ENCODE results near the gene SESTD1.

The SESTD1 gene

GRCh38 chr2:179140571-179140970 is 124.1 kb downstream of the SESTD1 start:
- no peak for TF ChIP-seq GATA2 (IDR thresholded peaks at IDR 0.05; ENCODE audit: low read depth, low read length)
- TF ChIP-seq GATA3 (IDR thresholded peaks at IDR 0.05; ENCODE audit: low read depth, low read length), result no peak

GRCh38 chr2:179139506-179139905 is 125.1 kb downstream of the SESTD1 start:
- no peak for TF ChIP-seq GATA3 (IDR thresholded peaks at IDR 0.05; ENCODE audit: low read depth, low read length)
- TF ChIP-seq GATA2 (IDR thresholded peaks at IDR 0.05; ENCODE audit: low read depth, low read length), result no peak

GRCh38 chr2:179137200-179137759 is 127.4 kb downstream of the SESTD1 start:
- TF ChIP-seq GATA3 (IDR thresholded peaks at IDR 0.05; ENCODE audit: low read depth, low read length), result no peak
- TF ChIP-seq GATA2 (IDR thresholded peaks at IDR 0.05; ENCODE audit: low read depth, low read length), result no peak

GRCh38 chr2:179133016-179133415 is 131.6 kb downstream of the SESTD1 start:
- TF ChIP-seq GATA2 (IDR thresholded peaks at IDR 0.05; ENCODE audit: low read depth, low read length) (no peak), GATA3 (IDR thresholded peaks at IDR 0.05; ENCODE audit: low read depth, low read length) (no peak)

GRCh38 chr2:179132076-179132475 is 132.6 kb downstream of the SESTD1 start:
- TF ChIP-seq GATA2 (IDR thresholded peaks at IDR 0.05; ENCODE audit: low read depth, low read length) (no peak), GATA3 (IDR thresholded peaks at IDR 0.05; ENCODE audit: low read depth, low read length) (no peak)

GRCh38 chr2:179130560-179130959 is 134.1 kb downstream of the SESTD1 start:
- TF ChIP-seq GATA3 (IDR thresholded peaks at IDR 0.05; ENCODE audit: low read depth, low read length) (no peak), GATA2 (IDR thresholded peaks at IDR 0.05; ENCODE audit: low read depth, low read length) (no peak)

GRCh38 chr2:179129574-179130238 is 134.9 kb downstream of the SESTD1 start:
- no peak for TF ChIP-seq GATA2 (IDR thresholded peaks at IDR 0.05; ENCODE audit: low read depth, low read length)
- TF ChIP-seq GATA3 (IDR thresholded peaks at IDR 0.05; ENCODE audit: low read depth, low read length), result no peak

GRCh38 chr2:179125404-179125803 is 139.2 kb downstream of the SESTD1 start:
- no peak for TF ChIP-seq GATA3 (IDR thresholded peaks at IDR 0.05; ENCODE audit: low read depth, low read length)
- no peak for TF ChIP-seq GATA2 (IDR thresholded peaks at IDR 0.05; ENCODE audit: low read depth, low read length)

GRCh38 chr2:179124282-179124681 is 140.3 kb downstream of the SESTD1 start:
- no peak for TF ChIP-seq GATA3 (IDR thresholded peaks at IDR 0.05; ENCODE audit: low read depth, low read length)
- no peak for TF ChIP-seq GATA2 (IDR thresholded peaks at IDR 0.05; ENCODE audit: low read depth, low read length)

GRCh38 chr2:179123272-179123662 is 141.4 kb downstream of the SESTD1 start:
- TF ChIP-seq GATA3 (IDR thresholded peaks at IDR 0.05; ENCODE audit: low read depth, low read length) (no peak), GATA2 (IDR thresholded peaks at IDR 0.05; ENCODE audit: low read depth, low read length) (no peak)

GRCh38 chr2:179107737-179108136 is 156.9 kb downstream of the SESTD1 start:
- TF ChIP-seq GATA3 (IDR thresholded peaks at IDR 0.05; ENCODE audit: low read depth, low read length), result no peak
- no peak for TF ChIP-seq GATA2 (IDR thresholded peaks at IDR 0.05; ENCODE audit: low read depth, low read length)

- no peak for TF ChIP-seq GATA3 (IDR thresholded peaks at IDR 0.05; ENCODE audit: low read depth, low read length)
- no peak for TF ChIP-seq GATA2 (IDR thresholded peaks at IDR 0.05; ENCODE audit: low read depth, low read length)
Observed at GRCh38 chr2:179106676-179107428, 157.8 kb downstream of the SESTD1 start.

GRCh38 chr2:179106342-179106675 is 158.3 kb downstream of the SESTD1 start:
- no peak for TF ChIP-seq GATA3 (IDR thresholded peaks at IDR 0.05; ENCODE audit: low read depth, low read length)
- no peak for TF ChIP-seq GATA2 (IDR thresholded peaks at IDR 0.05; ENCODE audit: low read depth, low read length)

- no peak for TF ChIP-seq GATA2 (IDR thresholded peaks at IDR 0.05; ENCODE audit: low read depth, low read length)
- TF ChIP-seq GATA3 (IDR thresholded peaks at IDR 0.05; ENCODE audit: low read depth, low read length), result no peak
Observed at GRCh38 chr2:179104736-179105135, 159.9 kb downstream of the SESTD1 start.
